ENCODE results near the gene RYR1.

DNA sequence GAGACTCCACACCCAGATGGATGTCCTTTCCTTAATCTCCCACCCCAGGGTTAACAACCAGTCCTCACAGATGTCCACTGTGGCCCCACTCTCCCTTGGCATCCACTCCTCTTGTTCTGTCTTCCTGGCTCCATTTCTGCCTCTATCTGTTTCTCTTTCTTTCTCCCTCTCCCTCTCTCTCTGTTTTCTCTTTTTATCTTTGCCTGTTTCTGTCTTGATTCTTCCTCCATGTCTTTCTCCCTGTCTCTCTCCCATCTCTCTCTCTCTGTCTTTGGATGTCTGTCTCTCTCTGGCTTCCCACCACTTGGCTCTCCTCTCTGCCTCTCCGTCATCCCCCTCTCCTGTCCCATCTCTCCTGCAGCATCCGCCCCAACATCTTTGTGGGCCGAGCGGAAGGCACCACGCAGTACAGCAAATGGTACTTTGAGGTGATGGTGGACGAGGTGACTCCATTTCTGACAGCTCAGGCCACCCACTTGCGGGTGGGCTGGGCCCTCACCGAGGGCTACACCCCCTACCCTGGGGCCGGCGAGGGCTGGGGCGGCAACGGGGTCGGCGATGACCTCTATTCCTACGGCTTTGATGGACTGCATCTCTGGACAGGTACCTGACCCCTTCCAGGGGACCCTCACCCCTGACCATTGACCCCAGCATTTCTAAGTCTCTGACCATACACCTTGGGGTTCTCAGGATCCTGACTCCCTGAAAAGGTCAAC lies 24.4 kb downstream of the RYR1 start:
- TF ChIP-seq, protein P1, sequence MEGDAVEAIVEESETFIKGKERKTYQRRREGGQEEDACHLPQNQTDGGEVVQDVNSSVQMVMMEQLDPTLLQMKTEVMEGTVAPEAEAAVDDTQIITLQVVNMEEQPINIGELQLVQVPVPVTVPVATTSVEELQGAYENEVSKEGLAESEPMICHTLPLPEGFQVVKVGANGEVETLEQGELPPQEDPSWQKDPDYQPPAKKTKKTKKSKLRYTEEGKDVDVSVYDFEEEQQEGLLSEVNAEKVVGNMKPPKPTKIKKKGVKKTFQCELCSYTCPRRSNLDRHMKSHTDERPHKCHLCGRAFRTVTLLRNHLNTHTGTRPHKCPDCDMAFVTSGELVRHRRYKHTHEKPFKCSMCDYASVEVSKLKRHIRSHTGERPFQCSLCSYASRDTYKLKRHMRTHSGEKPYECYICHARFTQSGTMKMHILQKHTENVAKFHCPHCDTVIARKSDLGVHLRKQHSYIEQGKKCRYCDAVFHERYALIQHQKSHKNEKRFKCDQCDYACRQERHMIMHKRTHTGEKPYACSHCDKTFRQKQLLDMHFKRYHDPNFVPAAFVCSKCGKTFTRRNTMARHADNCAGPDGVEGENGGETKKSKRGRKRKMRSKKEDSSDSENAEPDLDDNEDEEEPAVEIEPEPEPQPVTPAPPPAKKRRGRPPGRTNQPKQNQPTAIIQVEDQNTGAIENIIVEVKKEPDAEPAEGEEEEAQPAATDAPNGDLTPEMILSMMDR (IDR thresholded peaks at IDR 0.05): no peak
- no peak for TF ChIP-seq POLR2A (IDR thresholded peaks at IDR 0.05)

All from thyroid gland (tissue), 4 donors.